Parathyroid adenoma (tissue), 2 donors: ENCODE data around the gene ST13.
"Not testable (repeated sequence)": the region's sequence is repeated elsewhere in the genome, so short reads cannot be mapped to it uniquely, and the experiment has no call there.

Experiments used
- H2AFZ ChIP-seq: fragments of 300-600 bp; sonication (generic); one replicate; pipeline ENCODE4 v1.7.0; 2017; ENCODE audit warnings: antibody characterized with exemption, mild to moderate bottlenecking
- H3K27ac ChIP-seq: fragments of 300-600 bp; sonication (generic); one replicate; pipeline ENCODE4 v1.7.0; 2017
- H3K27me3 ChIP-seq: fragments of 300-600 bp; sonication (generic); one replicate; pipeline ENCODE4 v1.7.0; 2017; ENCODE audit warnings: low read length; ENCODE audit not compliant: control insufficient read depth, insufficient read depth
- H3K36me3 ChIP-seq: fragments of 300-600 bp; sonication (generic); one replicate; pipeline ENCODE4 v1.7.0; 2017; ENCODE audit warnings: low read length; ENCODE audit not compliant: control insufficient read depth, insufficient read depth
- H3K4me1 ChIP-seq: fragments of 300-600 bp; sonication (generic); one replicate; pipeline ENCODE4 v1.7.0; 2017; ENCODE audit warnings: control low read depth
- H3K4me2 ChIP-seq: fragments of 300-600 bp; sonication (generic); one replicate; pipeline ENCODE4 v1.7.0; 2017; ENCODE audit warnings: low read length
- H3K4me3 ChIP-seq: fragments of 300-600 bp; sonication (generic); one replicate; pipeline ENCODE4 v1.7.0; 2017; ENCODE audit warnings: low read depth, low read length
- H3K79me2 ChIP-seq: fragments of 300-600 bp; sonication (generic); one replicate; pipeline ENCODE4 v1.7.0; 2017; ENCODE audit warnings: control low read depth
- H3K9ac ChIP-seq: fragments of 300-600 bp; sonication (generic); one replicate; pipeline ENCODE4 v1.7.0; 2017; ENCODE audit warnings: mild to moderate bottlenecking
- H3K9me3 ChIP-seq: fragments of 300-600 bp; sonication (generic); one replicate; pipeline ENCODE4 v1.7.0; 2017; ENCODE audit warnings: low read length; ENCODE audit not compliant: control insufficient read depth
- CTCF ChIP-seq: fragments of 300-600 bp; sonication (generic); IDR thresholded peaks from one replicate; pipeline ENCODE4 v1.7.0; 2017; ENCODE audit warnings: antibody characterized with exemption, mild to moderate bottlenecking
- donor health status: primary hyperparathyroidism.

The ST13 gene

GRCh38 chr22:40782521-40782920 is 73.9 kb downstream of the ST13 start:
- Histone ChIP-seq H3K4me1 (no peaks in the 10 kb centered on the region), H3K9me3 (no peaks in the 10 kb centered on the region), H3K4me3 (no peak overlapping the region), H3K4me2 (no peak overlapping the region), H3K79me2 (no peaks in the 10 kb centered on the region), H3K27ac (no peak overlapping the region), H2AFZ (no peak overlapping the region), H3K27me3 (no peaks in the 10 kb centered on the region), H3K36me3 (no peaks in the 10 kb centered on the region), H3K9ac (no peak overlapping the region)
- no peak for TF ChIP-seq CTCF

- not testable (repeated sequence) for H3K27ac ChIP-seq, H3K9me3 ChIP-seq, H2AFZ ChIP-seq, H3K4me3 ChIP-seq, H3K4me2 ChIP-seq, H3K9ac ChIP-seq, H3K36me3 ChIP-seq, H3K27me3 ChIP-seq, H3K79me2 ChIP-seq, H3K4me1 ChIP-seq
These were observed 74.7 kb downstream of the ST13 start for GRCh38 chr22:40781749-40782148.
